Upper lobe of right lung (tissue), 1 donor: ENCODE results near the gene ADAP1. TPM values are rescaled to one million over a fixed set of nuclear protein-coding genes. Genes with fewer than 3 reads are reported as not detected.

Experiments
- ATAC-seq: fragments of 200-7000 bp; cut with Tn5 transposase; one replicate; pipeline ENCODE4 v1.9.1; 2020; ENCODE audit warnings: mild to moderate bottlenecking, moderate library complexity
- DNase-seq: peaks from one replicate; pipeline ENCODE4 v3.0.0-alpha.2; 2020
- H3K27ac ChIP-seq: fragments of 200-600 bp; one replicate; pipeline ENCODE4 v1.8.0; 2022
- H3K27me3 ChIP-seq: fragments of 200-600 bp; one replicate; pipeline ENCODE4 v1.8.0; 2022; ENCODE audit warnings: mild to moderate bottlenecking
- H3K36me3 ChIP-seq: fragments of 200-600 bp; one replicate; pipeline ENCODE4 v1.8.0; 2022
- H3K4me1 ChIP-seq: fragments of 200-600 bp; one replicate; pipeline ENCODE4 v1.8.0; 2022
- H3K4me3 ChIP-seq: fragments of 200-600 bp; one replicate; pipeline ENCODE4 v1.8.0; 2022; ENCODE audit warnings: mild to moderate bottlenecking
- H3K9me3 ChIP-seq: fragments of 200-600 bp; one replicate; pipeline ENCODE4 v1.8.0; 2022
- intact Hi-C: fragments of 100-400 bp; cut with DNase I; formaldehyde crosslinking; loops from one replicate; pipeline ENCODE4 v1.11.0; 2022
- total RNA-seq: library from RNA; stranded (reverse); fragmentation: NEBNext Ultra II Directional; extraction: Animal tissue kit (Norgen Biotek cat#: 25700); gene quantifications from one replicate; pipeline ENCODE4 v1.2.1, GENCODE V29; 2021
- TF ChIP-seq, protein P1 (sequence below): fragments of 200-600 bp; IDR thresholded peaks from one replicate; pipeline ENCODE4 v1.8.0; 2022; ENCODE audit warnings: antibody characterized with exemption
- donor health status: DM: no; HTN: yes; CAD: no; lungs with severe emphysema.

ADAP1 gene
- total RNA-seq, 1 donor from 2014 or later = 30.7 TPM

DNA sequence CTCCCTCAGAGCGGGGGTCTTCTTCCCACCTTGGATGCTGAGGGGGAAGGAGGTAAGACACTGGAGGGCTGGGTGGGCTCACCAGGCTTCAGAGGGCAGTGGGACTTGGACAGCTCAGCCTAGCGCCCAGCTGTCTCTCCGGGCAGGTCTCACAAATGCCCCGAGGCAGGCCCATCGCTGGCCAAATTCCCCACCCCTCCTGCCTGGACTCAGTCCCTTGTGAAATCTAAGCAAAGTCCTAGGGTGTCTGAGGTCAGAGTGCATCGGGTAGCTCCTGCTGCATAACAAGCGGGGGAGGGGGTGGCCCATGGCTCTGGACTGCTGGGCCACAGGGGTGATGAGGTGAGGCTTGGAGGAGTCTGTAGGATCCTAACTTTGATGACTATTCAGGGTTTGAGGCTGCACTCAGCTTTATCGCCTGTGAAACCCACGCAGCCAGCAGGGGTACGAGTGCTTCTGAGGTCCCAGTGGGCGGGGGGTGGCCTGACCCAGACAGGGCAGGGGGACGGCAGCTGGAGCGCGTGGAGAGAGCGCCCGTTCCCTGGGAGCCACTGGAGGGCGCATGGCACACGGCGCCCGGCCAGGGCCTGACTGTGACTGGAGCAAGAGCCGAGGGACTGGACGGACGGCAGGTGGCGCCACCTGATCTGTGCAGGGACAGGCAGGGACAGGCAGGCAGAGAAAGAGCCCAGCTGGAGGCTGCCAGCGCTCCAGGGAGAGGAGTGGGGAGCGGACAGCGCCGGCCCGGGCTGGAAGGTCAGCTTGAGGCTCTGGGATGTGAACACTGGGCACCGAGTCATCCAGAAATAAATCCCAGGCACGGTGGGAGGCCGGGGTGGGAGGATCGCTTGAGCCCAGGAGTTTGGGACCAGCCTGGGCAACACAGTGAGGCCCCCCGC lies 38.5 kb upstream of the ADAP1 start:
- intact Hi-C loops = loop anchor here (5.0 kb wide), 1 partner anchor 69 kb away; no protein-coding TSS in a partner anchor

DNA sequence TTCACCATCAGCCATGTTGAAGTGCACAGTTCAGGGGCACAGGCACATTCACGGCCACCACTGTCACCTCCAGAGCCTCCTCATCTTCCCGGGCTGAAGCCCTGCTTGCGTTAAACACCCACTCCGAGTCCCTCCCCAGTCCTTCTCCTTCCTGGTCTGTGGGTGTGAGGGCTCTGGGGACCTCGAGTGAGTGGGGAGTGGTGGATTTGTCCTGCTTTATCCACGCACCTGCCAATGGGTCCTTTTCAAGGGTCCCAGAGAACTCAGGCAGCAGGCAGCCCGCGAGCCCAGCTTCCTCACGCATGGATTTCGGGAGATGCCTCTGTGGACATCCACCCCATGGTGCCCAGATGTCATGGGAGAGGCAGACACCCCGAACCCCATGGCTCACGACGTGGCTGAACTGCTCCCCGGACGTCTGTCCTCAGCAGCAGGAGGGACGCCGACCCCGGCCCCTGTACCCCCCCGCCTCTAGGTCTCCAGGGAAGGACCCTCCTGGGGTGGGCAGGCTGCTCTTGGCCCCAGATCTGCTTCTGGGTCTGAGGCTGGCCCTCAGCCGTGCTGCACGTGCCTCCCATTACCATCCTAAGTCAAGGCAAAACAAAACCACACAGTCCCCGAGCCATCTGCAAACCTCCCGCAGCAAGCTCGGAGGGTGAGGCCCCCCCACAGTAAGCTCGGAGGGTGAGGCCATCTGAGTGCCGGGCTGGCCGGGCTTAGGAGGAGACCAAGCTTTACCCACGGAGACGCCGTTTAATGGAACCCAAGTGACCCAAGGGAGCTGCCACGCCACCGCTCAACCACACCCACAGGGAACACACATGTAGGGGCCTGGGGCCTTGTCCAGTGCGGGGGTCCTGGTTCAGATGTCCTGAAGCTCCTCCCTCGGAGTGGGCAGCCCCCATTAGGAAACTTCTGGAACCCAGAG lies 37.5 kb upstream of the ADAP1 start:
- no peak for ATAC-seq
- intact Hi-C loops = loop anchor here (5.0 kb wide), 1 partner anchor 70 kb away; no protein-coding TSS in a partner anchor
- TF ChIP-seq, protein P1, sequence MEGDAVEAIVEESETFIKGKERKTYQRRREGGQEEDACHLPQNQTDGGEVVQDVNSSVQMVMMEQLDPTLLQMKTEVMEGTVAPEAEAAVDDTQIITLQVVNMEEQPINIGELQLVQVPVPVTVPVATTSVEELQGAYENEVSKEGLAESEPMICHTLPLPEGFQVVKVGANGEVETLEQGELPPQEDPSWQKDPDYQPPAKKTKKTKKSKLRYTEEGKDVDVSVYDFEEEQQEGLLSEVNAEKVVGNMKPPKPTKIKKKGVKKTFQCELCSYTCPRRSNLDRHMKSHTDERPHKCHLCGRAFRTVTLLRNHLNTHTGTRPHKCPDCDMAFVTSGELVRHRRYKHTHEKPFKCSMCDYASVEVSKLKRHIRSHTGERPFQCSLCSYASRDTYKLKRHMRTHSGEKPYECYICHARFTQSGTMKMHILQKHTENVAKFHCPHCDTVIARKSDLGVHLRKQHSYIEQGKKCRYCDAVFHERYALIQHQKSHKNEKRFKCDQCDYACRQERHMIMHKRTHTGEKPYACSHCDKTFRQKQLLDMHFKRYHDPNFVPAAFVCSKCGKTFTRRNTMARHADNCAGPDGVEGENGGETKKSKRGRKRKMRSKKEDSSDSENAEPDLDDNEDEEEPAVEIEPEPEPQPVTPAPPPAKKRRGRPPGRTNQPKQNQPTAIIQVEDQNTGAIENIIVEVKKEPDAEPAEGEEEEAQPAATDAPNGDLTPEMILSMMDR = no peak
- DNase-seq = no peak
- H3K9me3 ChIP-seq = no peaks in the 10 kb centered on the region
- peaks cover 4% of the 10 kb centered on the region for H3K36me3 ChIP-seq
- no peaks in the 10 kb centered on the region for H3K4me1 ChIP-seq
- H3K4me3 ChIP-seq = no peak overlapping the region
- H3K27ac ChIP-seq = no peak overlapping the region
- H3K27me3 ChIP-seq = peaks cover 21% of the 10 kb centered on the region

More for the DNA sequence above, 38.5 kb upstream of the ADAP1 start:
- peaks cover 14% of the 10 kb centered on the region for H3K27me3 ChIP-seq
- H3K4me3 ChIP-seq = no peak overlapping the region
- DNase-seq = peak; percentile 99
- TF ChIP-seq, protein P1 = peak; percentile 100
- H3K9me3 ChIP-seq = no peaks in the 10 kb centered on the region
- H3K27ac ChIP-seq = no peak overlapping the region
- peaks cover 13% of the 10 kb centered on the region for H3K36me3 ChIP-seq
- peak; percentile 98 for ATAC-seq
- no peaks in the 10 kb centered on the region for H3K4me1 ChIP-seq

DNA sequence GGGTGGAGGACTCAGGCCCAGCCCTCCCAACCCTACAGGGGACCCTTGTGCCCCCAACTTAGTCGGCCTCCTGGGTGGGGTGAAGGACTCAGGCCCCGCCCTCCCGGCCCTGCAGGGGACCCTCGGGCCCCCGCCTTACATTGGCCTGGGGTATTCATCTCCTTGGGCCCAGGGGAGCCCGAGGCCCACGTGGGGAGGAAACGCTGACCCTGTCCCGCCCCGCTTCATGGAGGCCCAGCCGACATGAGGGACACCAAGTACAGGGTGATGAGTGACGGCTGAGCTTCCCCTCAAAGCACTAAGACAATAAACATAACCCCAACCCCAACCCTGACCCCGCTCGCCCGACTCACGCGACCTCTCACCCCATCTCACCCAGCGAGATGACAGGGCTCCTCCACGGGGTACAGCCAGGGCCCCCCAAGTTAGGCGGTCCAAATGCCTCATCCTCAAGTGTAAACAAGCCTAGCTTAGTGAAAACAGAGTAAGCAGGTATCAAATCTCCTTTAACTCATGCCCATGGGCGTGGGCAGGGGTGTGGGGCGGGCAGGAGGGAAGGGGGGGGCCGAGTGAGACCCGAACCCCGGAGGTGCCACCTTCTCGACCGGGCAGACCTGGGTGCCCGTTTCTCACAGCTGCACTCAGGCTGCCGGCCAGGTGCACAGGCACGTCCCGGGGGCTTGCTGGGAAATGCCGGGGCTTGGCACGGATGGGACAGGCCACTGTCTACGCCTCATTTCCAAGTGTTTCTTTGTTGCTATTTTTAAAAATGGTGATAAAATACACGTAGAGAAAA lies 36.7 kb upstream of the ADAP1 start:
- H3K4me1 ChIP-seq = no peaks in the 10 kb centered on the region
- TF ChIP-seq, protein P1 = no peak
- intact Hi-C loops = loop anchor here (5.0 kb wide), 1 partner anchor 71 kb away; no protein-coding TSS in a partner anchor
- no peaks in the 10 kb centered on the region for H3K9me3 ChIP-seq
- ATAC-seq (no peak), DNase-seq (no peak)
- peaks cover 22% of the 10 kb centered on the region for H3K27me3 ChIP-seq
- no peak overlapping the region for H3K4me3 ChIP-seq
- no peaks in the 10 kb centered on the region for H3K36me3 ChIP-seq
- H3K27ac ChIP-seq = no peak overlapping the region

DNA sequence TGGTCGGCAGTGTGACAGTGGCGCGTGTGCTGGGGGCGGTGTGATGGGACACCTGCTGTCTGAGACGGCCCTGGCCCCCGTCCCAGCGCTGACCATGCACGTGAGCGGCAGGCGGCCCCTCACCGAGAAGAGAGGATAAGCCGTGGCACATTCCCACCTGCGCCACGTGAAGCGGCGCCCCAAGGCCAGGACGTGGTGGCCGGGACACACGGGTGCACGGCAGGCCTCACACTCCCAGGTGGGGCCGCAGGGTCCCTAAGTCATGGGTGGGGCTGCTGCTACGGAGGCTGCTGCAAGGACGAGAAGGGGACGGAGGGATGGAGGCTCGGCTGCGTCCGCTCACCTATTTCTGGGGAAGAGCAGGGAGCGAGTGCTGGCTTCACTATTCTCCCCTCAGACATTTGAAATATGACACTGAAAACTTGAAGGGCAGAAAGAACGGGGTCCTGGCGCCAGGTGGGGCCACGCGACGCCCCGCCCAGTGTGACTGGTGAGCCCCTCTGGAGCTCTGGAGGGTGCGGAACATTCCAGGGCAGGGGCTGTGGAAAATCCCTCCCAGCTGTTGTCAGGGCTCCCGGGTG lies 36.0 kb upstream of the ADAP1 start:
- Histone ChIP-seq H3K27me3 (peaks cover 27% of the 10 kb centered on the region), H3K4me3 (no peak overlapping the region), H3K9me3 (no peaks in the 10 kb centered on the region), H3K4me1 (no peaks in the 10 kb centered on the region), H3K27ac (no peak overlapping the region), H3K36me3 (no peaks in the 10 kb centered on the region)
- no peak for ATAC-seq
- DNase-seq = no peak
- intact Hi-C loops = loop anchor here (5.0 kb wide), 1 partner anchor 72 kb away; no protein-coding TSS in a partner anchor
- TF ChIP-seq, protein P1 = no peak
